ENCODE results near the gene ZNF385D. TPM values are rescaled to one million over a fixed set of nuclear protein-coding genes. Genes with fewer than 3 reads are reported as not detected.
A peak's percentile ranks its signal among the peaks of the same experiment; 100 is the strongest.

Gene ZNF385D
- total RNA-seq, 1 experiment from 2014 or later, result not detected

- H3K36me3 Mint-ChIP-seq (ENCODE audit: insufficient read depth, unreplicated experiment), result no peaks in the 10 kb centered on the region
- no peak for DNase-seq
- no peaks in the 10 kb centered on the region for H3K27me3 Mint-ChIP-seq (ENCODE audit: unreplicated experiment)
- CTCF ChIA-PET, result no interaction called here
- no peaks in the 10 kb centered on the region for H3K4me1 Mint-ChIP-seq (ENCODE audit: low read depth, unreplicated experiment)
- no TSS peak for BruUV-seq (replicated peaks)
- intact Hi-C loops (cut with micrococcal nuclease; ENCODE audit: unreplicated experiment), result no loop called here
- H3K9me3 Mint-ChIP-seq (ENCODE audit: low read depth, unreplicated experiment), result peaks cover 5% of the 10 kb centered on the region
- no peak overlapping the region for H3K4me3 Mint-ChIP-seq (ENCODE audit: low read depth, unreplicated experiment)
- TF ChIP-seq CTCF (IDR thresholded peaks at IDR 0.05; ENCODE audit: unreplicated experiment), result no peak
- H3K27ac Mint-ChIP-seq (ENCODE audit: unreplicated experiment), result no peak overlapping the region
These were observed 15.0 kb upstream of the ZNF385D start for GRCh38 chr3:21766002-21766401.

- intact Hi-C loops (cut with micrococcal nuclease; ENCODE audit: unreplicated experiment), result no loop called here
- DNase-seq, result no peak
- no peak for TF ChIP-seq CTCF (IDR thresholded peaks at IDR 0.05; ENCODE audit: unreplicated experiment)
- Mint-ChIP-seq H3K4me3 (ENCODE audit: low read depth, unreplicated experiment) (no peak overlapping the region), H3K4me1 (ENCODE audit: low read depth, unreplicated experiment) (no peaks in the 10 kb centered on the region), H3K9me3 (ENCODE audit: low read depth, unreplicated experiment) (peaks cover 3% of the 10 kb centered on the region), H3K27me3 (ENCODE audit: unreplicated experiment) (no peaks in the 10 kb centered on the region), H3K36me3 (ENCODE audit: insufficient read depth, unreplicated experiment) (no peaks in the 10 kb centered on the region), H3K27ac (ENCODE audit: unreplicated experiment) (no peak overlapping the region)
- no TSS peak for BruUV-seq (replicated peaks)
- CTCF ChIA-PET, result no interaction called here
These were observed 4.9 kb upstream of the ZNF385D start for GRCh38 chr3:21755896-21756295.

GRCh38 chr3:21754839-21755238 lies 3.8 kb upstream of the ZNF385D start:
- Mint-ChIP-seq H3K27ac (ENCODE audit: unreplicated experiment) (no peak overlapping the region), H3K36me3 (ENCODE audit: insufficient read depth, unreplicated experiment) (no peaks in the 10 kb centered on the region), H3K4me1 (ENCODE audit: low read depth, unreplicated experiment) (no peaks in the 10 kb centered on the region), H3K4me3 (ENCODE audit: low read depth, unreplicated experiment) (no peak overlapping the region), H3K9me3 (ENCODE audit: low read depth, unreplicated experiment) (peaks cover 3% of the 10 kb centered on the region), H3K27me3 (ENCODE audit: unreplicated experiment) (no peaks in the 10 kb centered on the region)
- intact Hi-C loops (cut with micrococcal nuclease; ENCODE audit: unreplicated experiment), result loop anchor here (5.0 kb wide), 1 partner anchor 362 kb away; no protein-coding TSS in a partner anchor
- CTCF ChIA-PET, result no interaction called here
- no peak for DNase-seq
- no TSS peak for BruUV-seq (replicated peaks)
- no peak for TF ChIP-seq CTCF (IDR thresholded peaks at IDR 0.05; ENCODE audit: unreplicated experiment)

- CTCF ChIA-PET, result interaction anchor here (0.9 to 1.0 kb wide), 2 partner anchors 140 to 142 kb away, joined by 3 to 4 read pairs; no protein-coding TSS in a partner anchor
- intact Hi-C loops (cut with micrococcal nuclease; ENCODE audit: unreplicated experiment), result loop anchor here (1.0 to 5.0 kb wide), 2 partner anchors 141 to 364 kb away; no protein-coding TSS in a partner anchor
- DNase-seq, result peak; percentile 8
- Mint-ChIP-seq H3K4me1 (ENCODE audit: low read depth, unreplicated experiment) (no peaks in the 10 kb centered on the region), H3K36me3 (ENCODE audit: insufficient read depth, unreplicated experiment) (no peaks in the 10 kb centered on the region), H3K4me3 (ENCODE audit: low read depth, unreplicated experiment) (no peak overlapping the region), H3K27me3 (ENCODE audit: unreplicated experiment) (no peaks in the 10 kb centered on the region), H3K9me3 (ENCODE audit: low read depth, unreplicated experiment) (peaks cover 3% of the 10 kb centered on the region), H3K27ac (ENCODE audit: unreplicated experiment) (no peak overlapping the region)
- TF ChIP-seq CTCF (IDR thresholded peaks at IDR 0.05; ENCODE audit: unreplicated experiment), result no peak
- BruUV-seq (replicated peaks), result no TSS peak
These were observed 1.8 kb upstream of the ZNF385D start for GRCh38 chr3:21752749-21753347.
